Panc1 (cell line): ENCODE data around the gene GLI3. TPM values are rescaled to one million over a fixed set of nuclear protein-coding genes. Genes with fewer than 3 reads are reported as not detected.

Experiments used
- ATAC-seq: fragments of 200-7000 bp; cut with Tn5 transposase; 2 replicates; pipeline ENCODE4 v1.9.1; 2020; ENCODE audit warnings: mild to moderate bottlenecking, moderate library complexity
- BruUV-seq: library from RNA; stranded (reverse); fragments of 400-500 nt; replicated peaks from 2 replicates; lab custom pipeline; 2021; lab: Mats Ljungman, UMichigan
- CTCF ChIA-PET: fragments of 300-600 bp; sonication (Branson Sonifier 250); formaldehyde crosslinking; loops from one replicate; lab custom pipeline; 2022; ENCODE audit warnings: antibody characterized with exemption; lab: Charles Lee
- POLR2A ChIA-PET: fragments of 300-600 bp; sonication (Branson Sonifier 250); formaldehyde crosslinking; loops from one replicate; lab custom pipeline; 2022; ENCODE audit warnings: antibody characterized with exemption; lab: Charles Lee
- DNase-seq: peaks from one replicate; pipeline ENCODE4 v3.0.0-alpha.2; 2010; ENCODE audit warnings: low read depth, low spot score
- H3K27ac ChIP-seq: 2 replicates; pipeline ENCODE4 v1.5.1; 2011; ENCODE audit warnings: mild to moderate bottlenecking, low read length, inconsistent platforms
- H3K27me3 ChIP-seq: fragments of 200-500 bp; sonication (Bioruptor generic); 2 replicates; pipeline ENCODE4 v1.6.0; 2014; ENCODE audit warnings: low read length, inconsistent platforms; ENCODE audit not compliant: control insufficient read depth, insufficient read depth
- H3K36me3 ChIP-seq: fragments of 200-500 bp; sonication (Bioruptor generic); 2 replicates; pipeline ENCODE4 v1.5.1; 2014; ENCODE audit warnings: inconsistent platforms, mild to moderate bottlenecking, low read length, moderate library complexity; ENCODE audit not compliant: control insufficient read depth, insufficient read depth
- H3K4me1 ChIP-seq: 2 replicates; pipeline ENCODE4 v1.5.1; 2011; ENCODE audit warnings: inconsistent platforms, mild to moderate bottlenecking, low read length, moderate library complexity; ENCODE audit not compliant: control insufficient read depth, insufficient read depth
- H3K4me3 ChIP-seq, 2 experiments: 2 replicates each; pipeline ENCODE4 v1.5.1; 2011 to 2012; ENCODE audit warnings: low read depth in 2 of 2, low read length in 2 of 2, mild to moderate bottlenecking in 2 of 2, inconsistent platforms in 1 of 2, moderate library complexity in 1 of 2
- H3K9me3 ChIP-seq: fragments of 200-500 bp; sonication (Bioruptor generic); 2 replicates; pipeline ENCODE4 v1.5.1; 2014; ENCODE audit warnings: low read depth, mild to moderate bottlenecking, inconsistent platforms, low read length, moderate library complexity; ENCODE audit not compliant: control insufficient read depth, insufficient read depth
- POLR2AphosphoS5 ChIP-seq: IDR thresholded peaks from 2 replicates; pipeline ENCODE4 v1.6.1; 2012; ENCODE audit warnings: mild to moderate bottlenecking, low read depth, low read length, moderate library complexity
- SIN3A ChIP-seq: IDR thresholded peaks from 2 replicates; pipeline ENCODE4 v1.6.1; 2012; ENCODE audit warnings: low read depth, mild to moderate bottlenecking, low read length, moderate library complexity, borderline replicate concordance; ENCODE audit not compliant: insufficient read depth
- TCF7L2 ChIP-seq: IDR thresholded peaks from 2 replicates; pipeline ENCODE4 v1.6.1; 2011; ENCODE audit warnings: mild to moderate bottlenecking, low read depth, low read length, inconsistent platforms
- in situ Hi-C: cut with HindIII; loops from 2 replicates; pipeline ENCODE4 v1.10.0; 2016; ENCODE audit warnings: low sequenced_read_pairs, low pct_unique_long_range_greater_than_20kb
- intact Hi-C: fragments of 100-400 bp; cut with micrococcal nuclease; formaldehyde crosslinking; loops from one replicate; pipeline ENCODE4 v1.10.0; 2022; ENCODE audit not compliant: unreplicated experiment
- total RNA-seq: library from RNA; stranded (reverse); gene quantifications from one replicate; pipeline ENCODE4 v1.2.1, GENCODE V29; 2021; ENCODE audit not compliant: unreplicated experiment
- TF ChIP-seq, protein P1 (sequence below), 2 experiments: IDR thresholded peaks; 2 replicates each; pipeline ENCODE4 v1.6.1; 2011 to 2012; ENCODE audit warnings: low read depth in 2 of 2, control low read depth in 1 of 2, low read length in 1 of 2, mild to moderate bottlenecking in 1 of 2, moderate library complexity in 1 of 2; ENCODE audit not compliant: insufficient read depth in 1 of 2
- TF ChIP-seq, protein P2 (sequence below): fragments of 450-650 bp; IDR thresholded peaks from 2 replicates; pipeline ENCODE4 v1.5.1; 2017; ENCODE audit warnings: mild to moderate bottlenecking

The GLI3 gene
- total RNA-seq, 1 experiment from 2014 or later, result 3.7 TPM

DNA sequence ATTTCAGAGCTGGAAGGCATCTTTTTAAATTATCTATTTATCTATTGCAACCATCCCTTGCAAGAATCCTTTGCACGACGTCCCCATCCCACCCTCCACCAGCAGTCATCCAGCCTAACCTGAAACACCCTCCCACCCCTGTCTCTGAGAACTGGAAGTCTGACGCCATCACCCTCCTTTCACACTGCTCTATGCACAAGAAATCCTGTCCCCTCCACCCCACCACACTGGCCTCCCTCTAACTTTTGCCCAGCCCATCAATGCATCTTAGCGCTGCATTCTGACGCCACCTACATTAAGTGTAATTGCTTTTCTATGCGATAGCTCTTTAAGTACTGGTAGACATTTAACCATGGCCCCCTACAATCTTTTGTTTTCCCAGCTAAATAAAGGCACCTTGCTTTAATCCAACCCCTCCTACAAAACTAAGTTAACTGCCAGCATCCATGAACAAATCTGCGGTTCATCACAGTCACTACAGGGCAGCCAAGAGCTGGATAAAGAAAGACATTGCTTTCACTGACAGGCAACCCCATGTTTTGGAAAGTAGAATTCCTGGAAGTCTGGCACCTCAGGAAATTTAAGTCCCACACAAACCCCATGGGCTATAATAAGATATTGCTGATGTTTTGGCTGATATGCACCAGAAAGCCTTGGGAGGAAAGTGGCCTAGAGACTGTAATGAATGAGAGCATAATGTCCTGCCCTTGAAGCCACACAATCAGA, 128.0 kb downstream of the GLI3 start:
- CTCF ChIA-PET, result no interaction called here
- H3K9me3 ChIP-seq, result no peaks in the 10 kb centered on the region
- POLR2A ChIA-PET, result interaction anchor here (0.6 kb wide), 1 partner anchor 245 kb away, joined by 7 read pairs; no protein-coding TSS in a partner anchor
- H3K4me3 ChIP-seq, result no peak overlapping the region
- no peak overlapping the region for H3K27ac ChIP-seq
- no peaks in the 10 kb centered on the region for H3K36me3 ChIP-seq
- TF ChIP-seq POLR2AphosphoS5, result no peak
- no peak for TF ChIP-seq SIN3A
- TF ChIP-seq, protein P1, sequence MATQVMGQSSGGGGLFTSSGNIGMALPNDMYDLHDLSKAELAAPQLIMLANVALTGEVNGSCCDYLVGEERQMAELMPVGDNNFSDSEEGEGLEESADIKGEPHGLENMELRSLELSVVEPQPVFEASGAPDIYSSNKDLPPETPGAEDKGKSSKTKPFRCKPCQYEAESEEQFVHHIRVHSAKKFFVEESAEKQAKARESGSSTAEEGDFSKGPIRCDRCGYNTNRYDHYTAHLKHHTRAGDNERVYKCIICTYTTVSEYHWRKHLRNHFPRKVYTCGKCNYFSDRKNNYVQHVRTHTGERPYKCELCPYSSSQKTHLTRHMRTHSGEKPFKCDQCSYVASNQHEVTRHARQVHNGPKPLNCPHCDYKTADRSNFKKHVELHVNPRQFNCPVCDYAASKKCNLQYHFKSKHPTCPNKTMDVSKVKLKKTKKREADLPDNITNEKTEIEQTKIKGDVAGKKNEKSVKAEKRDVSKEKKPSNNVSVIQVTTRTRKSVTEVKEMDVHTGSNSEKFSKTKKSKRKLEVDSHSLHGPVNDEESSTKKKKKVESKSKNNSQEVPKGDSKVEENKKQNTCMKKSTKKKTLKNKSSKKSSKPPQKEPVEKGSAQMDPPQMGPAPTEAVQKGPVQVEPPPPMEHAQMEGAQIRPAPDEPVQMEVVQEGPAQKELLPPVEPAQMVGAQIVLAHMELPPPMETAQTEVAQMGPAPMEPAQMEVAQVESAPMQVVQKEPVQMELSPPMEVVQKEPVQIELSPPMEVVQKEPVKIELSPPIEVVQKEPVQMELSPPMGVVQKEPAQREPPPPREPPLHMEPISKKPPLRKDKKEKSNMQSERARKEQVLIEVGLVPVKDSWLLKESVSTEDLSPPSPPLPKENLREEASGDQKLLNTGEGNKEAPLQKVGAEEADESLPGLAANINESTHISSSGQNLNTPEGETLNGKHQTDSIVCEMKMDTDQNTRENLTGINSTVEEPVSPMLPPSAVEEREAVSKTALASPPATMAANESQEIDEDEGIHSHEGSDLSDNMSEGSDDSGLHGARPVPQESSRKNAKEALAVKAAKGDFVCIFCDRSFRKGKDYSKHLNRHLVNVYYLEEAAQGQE (IDR thresholded peaks at IDR 0.05; ENCODE audit: insufficient read depth in 1 of 2, low read depth in 2 of 2, low read length in 1 of 2), result no peak
- TF ChIP-seq, protein P2, sequence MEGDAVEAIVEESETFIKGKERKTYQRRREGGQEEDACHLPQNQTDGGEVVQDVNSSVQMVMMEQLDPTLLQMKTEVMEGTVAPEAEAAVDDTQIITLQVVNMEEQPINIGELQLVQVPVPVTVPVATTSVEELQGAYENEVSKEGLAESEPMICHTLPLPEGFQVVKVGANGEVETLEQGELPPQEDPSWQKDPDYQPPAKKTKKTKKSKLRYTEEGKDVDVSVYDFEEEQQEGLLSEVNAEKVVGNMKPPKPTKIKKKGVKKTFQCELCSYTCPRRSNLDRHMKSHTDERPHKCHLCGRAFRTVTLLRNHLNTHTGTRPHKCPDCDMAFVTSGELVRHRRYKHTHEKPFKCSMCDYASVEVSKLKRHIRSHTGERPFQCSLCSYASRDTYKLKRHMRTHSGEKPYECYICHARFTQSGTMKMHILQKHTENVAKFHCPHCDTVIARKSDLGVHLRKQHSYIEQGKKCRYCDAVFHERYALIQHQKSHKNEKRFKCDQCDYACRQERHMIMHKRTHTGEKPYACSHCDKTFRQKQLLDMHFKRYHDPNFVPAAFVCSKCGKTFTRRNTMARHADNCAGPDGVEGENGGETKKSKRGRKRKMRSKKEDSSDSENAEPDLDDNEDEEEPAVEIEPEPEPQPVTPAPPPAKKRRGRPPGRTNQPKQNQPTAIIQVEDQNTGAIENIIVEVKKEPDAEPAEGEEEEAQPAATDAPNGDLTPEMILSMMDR, result no peak
- H3K27me3 ChIP-seq, result no peaks in the 10 kb centered on the region
- H3K4me1 ChIP-seq, result no peaks in the 10 kb centered on the region; the same call in 1 of the 2 replicates
- in situ Hi-C loops, result no loop called here
- DNase-seq, result no peak
- intact Hi-C loops, result no loop called here
- no TSS peak for BruUV-seq
- no peak for ATAC-seq

DNA sequence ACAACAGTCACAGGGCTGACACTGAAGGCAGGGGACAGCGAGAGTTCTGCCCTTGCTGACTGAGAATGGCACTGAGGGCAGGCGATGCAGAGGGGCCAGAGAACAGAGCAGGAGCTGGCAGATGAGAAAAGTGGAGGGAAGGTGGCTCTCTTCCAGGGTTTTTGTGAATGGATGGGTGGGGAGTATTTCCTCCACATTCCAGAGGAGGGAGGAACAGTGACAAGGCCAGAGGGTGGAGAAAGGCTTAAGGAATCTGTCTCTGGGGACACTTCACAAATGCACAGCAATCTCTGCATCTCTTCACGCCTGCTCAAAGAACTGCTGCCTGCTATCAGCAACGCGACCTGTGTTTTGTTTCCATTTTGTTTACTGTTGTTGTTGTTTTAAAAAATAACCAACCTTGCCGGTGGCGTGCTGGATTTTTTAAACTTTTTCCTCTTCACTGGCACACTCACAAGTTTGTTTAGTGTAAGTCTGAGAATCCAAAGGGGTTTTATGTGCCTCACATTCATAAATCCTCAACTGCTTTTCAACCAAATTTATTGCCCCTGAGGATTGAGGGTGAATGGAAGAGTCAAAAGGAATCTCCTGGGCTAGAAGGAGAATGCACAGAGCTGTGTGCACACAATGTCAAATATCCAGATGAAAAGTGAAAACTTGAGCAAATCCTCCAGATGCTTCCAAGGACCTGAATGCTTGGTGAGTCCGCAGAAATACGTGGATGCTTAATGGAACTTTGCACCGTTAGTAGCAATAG, 129.3 kb downstream of the GLI3 start:
- TF ChIP-seq, protein P1 (IDR thresholded peaks at IDR 0.05; ENCODE audit: insufficient read depth in 1 of 2, low read depth in 2 of 2, low read length in 1 of 2), result no peak
- TF ChIP-seq TCF7L2, result no peak
- TF ChIP-seq SIN3A, result no peak
- TF ChIP-seq POLR2AphosphoS5, result no peak
- TF ChIP-seq, protein P2, result no peak
- POLR2A ChIA-PET, result no interaction called here
- DNase-seq, result no peak

More for the DNA sequence above, 129.3 kb downstream of the GLI3 start:
- Histone ChIP-seq H3K9me3 (no peaks in the 10 kb centered on the region), H3K4me3 (no peak overlapping the region), H3K4me1 (no peaks in the 10 kb centered on the region; the same call in 1 of the 2 replicates), H3K27ac (no peak overlapping the region), H3K27me3 (no peaks in the 10 kb centered on the region), H3K36me3 (no peaks in the 10 kb centered on the region)
- ATAC-seq, result no peak
- in situ Hi-C loops, result no loop called here
- CTCF ChIA-PET, result no interaction called here
- intact Hi-C loops, result no loop called here
- BruUV-seq, result no TSS peak
